GM13976 (cell line): ENCODE data around the gene TAF10.

ENCODE experiments used
- DNase-seq: peaks from one replicate; pipeline ENCODE4 v3.0.0; 2012; ENCODE audit warnings: low spot score
- CTCF ChIP-seq: IDR thresholded peaks from 2 replicates; pipeline ENCODE4 v1.5.1; 2012; ENCODE audit warnings: borderline replicate concordance, mild to moderate bottlenecking; ENCODE audit not compliant: insufficient read depth; ENCODE audit errors: extremely low read depth, missing control alignments, control extremely low read depth
- in situ Hi-C: fragments of 300-500 bp; cut with MboI; formaldehyde crosslinking; loops from one replicate; pipeline ENCODE4 v1.12.0; 2022; ENCODE audit warnings: low sequenced_read_pairs, mixed read lengths, inconsistent platforms; ENCODE audit not compliant: unreplicated experiment

Gene TAF10

DNA sequence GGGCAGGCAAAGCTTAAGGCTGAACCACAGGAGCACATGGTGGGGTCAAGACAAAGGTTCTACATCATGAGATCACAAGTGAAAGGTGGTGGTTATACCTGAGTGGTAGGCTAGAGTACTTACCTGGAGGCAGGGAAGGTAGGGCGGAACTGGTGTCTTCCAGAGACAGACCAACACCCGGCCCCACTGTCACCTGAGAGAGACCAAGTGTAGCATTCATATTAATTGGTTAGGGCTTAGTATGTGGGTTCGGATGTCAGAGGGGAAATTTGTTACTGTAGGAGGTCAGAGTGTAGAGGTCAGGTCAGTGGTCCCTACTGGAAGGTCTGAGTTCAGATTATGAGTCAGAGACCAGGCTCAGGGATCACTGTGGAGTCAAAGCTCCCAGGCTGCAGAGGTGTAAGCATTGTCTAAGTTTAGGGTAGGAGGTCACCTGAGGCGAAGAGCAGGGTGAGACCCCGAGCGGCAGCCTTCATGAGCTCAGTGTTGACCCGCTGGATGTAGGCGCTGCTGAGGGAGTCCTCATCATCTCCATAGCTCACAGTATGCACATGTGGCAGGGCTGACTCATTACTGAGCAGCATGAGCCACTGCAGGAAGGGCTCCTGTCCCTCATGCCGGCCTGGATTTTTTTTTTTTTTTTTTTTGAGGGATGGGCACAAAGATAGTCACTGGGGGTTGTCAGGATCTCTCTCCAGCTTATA, 4.0 kb upstream of the TAF10 start:
- no peak for DNase-seq
- in situ Hi-C loops = no loop called here
- TF ChIP-seq CTCF = no peak

GRCh38 chr11:6615046-6615445, 3.0 kb upstream of the TAF10 start:
- in situ Hi-C loops = no loop called here

DNA sequence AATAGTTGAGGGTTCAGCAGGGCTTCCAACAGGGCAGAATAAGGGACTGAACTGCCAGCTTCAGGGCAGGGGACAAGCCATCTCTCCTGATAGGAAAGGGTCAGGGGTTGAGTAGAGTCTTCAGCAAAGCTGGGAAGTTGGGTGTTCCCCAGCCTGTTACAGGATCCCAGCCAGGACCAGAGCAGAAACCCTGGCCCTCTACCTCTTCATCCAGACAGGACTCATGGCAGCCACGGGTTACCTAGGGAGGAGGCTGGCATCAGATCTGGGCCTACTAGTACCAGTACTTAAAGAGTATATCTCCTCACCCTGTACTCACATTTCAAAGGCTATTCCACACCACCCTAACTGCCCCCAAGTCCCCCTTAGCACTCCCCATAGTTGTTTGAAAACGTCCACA, 2.4 kb upstream of the TAF10 start:
- TF ChIP-seq CTCF = no peak
- in situ Hi-C loops = no loop called here
- no peak for DNase-seq

More at GRCh38 chr11:6615046-6615445, 3.0 kb upstream of the TAF10 start:
- no peak for TF ChIP-seq CTCF
- no peak for DNase-seq

DNA sequence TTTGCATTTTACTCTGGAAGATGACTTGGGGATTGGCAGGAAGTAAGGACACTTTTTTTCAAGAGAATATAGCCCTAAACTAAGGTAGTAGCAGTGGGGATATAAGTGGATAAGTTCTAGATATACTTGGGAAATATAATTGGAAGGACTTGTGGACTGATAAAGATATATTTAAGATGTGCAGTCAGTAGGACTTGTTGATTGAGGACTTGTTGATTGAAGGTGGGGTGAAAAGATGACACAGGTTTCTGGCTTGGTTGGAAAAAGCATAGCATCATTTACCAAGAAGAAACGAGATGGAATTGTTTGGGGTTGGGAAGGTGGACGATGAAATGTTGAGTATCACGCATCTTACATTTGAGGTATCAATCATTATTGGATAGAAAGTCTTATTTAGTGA, 1.5 kb upstream of the TAF10 start:
- no peak for TF ChIP-seq CTCF
- DNase-seq = no peak
- in situ Hi-C loops = no loop called here

- TF ChIP-seq CTCF = no peak
- in situ Hi-C loops = no loop called here
- no peak for DNase-seq
Measured at GRCh38 chr11:6611963-6612212, 128 bp downstream of the TAF10 start.

- in situ Hi-C loops = no loop called here
- TF ChIP-seq CTCF = no peak
- DNase-seq = peak; percentile 28
Measured at GRCh38 chr11:6611092-6611962, 689 bp downstream of the TAF10 start.
